ENCODE measurements around the gene KIF26B. TPM values are rescaled to one million over a fixed set of nuclear protein-coding genes. Genes with fewer than 3 reads are reported as not detected.

The KIF26B gene
- total and polyA plus RNA-seq, 8 donors = 0.15 to 3.2 (median 0.89) TPM; not detected in 1

GRCh38 chr1:245261786-245262185 is 107.0 kb downstream of the KIF26B start:
- Histone ChIP-seq H3K4me1 (peaks cover 17 to 34% (median 21%) of the 10 kb centered on the region in 4 donors), H3K36me3 (no peaks in the 10 kb centered on the region), H3K4me3 (no peak overlapping the region), H3K27ac (no peak overlapping the region), H3K9me3 (no peaks in the 10 kb centered on the region), H3K27me3 (no peaks in the 10 kb centered on the region)
- no peak for TF ChIP-seq POLR2A (IDR thresholded peaks at IDR 0.05)
- TF ChIP-seq EP300 (IDR thresholded peaks at IDR 0.05) = no peak
- TF ChIP-seq CTCF (IDR thresholded peaks at IDR 0.05) = no peak
- no peak for TF ChIP-seq POLR2AphosphoS5 (IDR thresholded peaks at IDR 0.05)
- DNase-seq = no peak
- intact Hi-C loops (cut with DNase I; ENCODE audit: low total_unique reads) = no loop called here
- 95 to 98% (median 96%) methylated on average over 7 of the region's 7 CpGs for WGBS, 5 donors

- 76 to 96% (median 88%) methylated on average over 5 of the region's 5 CpGs for WGBS, 5 donors
- intact Hi-C loops (cut with DNase I; ENCODE audit: low total_unique reads) = no loop called here
- TF ChIP-seq POLR2AphosphoS5 (IDR thresholded peaks at IDR 0.05) (no peak), CTCF (IDR thresholded peaks at IDR 0.05) (no peak), EP300 (IDR thresholded peaks at IDR 0.05) (no peak), POLR2A (IDR thresholded peaks at IDR 0.05) (no peak)
- H3K9me3 ChIP-seq = no peaks in the 10 kb centered on the region
- no peaks in the 10 kb centered on the region for H3K27me3 ChIP-seq
- H3K36me3 ChIP-seq = no peaks in the 10 kb centered on the region
- peaks cover 15 to 20% (median 19%) of the 10 kb centered on the region in 4 donors for H3K4me1 ChIP-seq
- H3K27ac ChIP-seq = no peak overlapping the region
- H3K4me3 ChIP-seq = no peak overlapping the region
- no peak for DNase-seq
Observed at GRCh38 chr1:245263529-245264095, 108.8 kb downstream of the KIF26B start.

DNA sequence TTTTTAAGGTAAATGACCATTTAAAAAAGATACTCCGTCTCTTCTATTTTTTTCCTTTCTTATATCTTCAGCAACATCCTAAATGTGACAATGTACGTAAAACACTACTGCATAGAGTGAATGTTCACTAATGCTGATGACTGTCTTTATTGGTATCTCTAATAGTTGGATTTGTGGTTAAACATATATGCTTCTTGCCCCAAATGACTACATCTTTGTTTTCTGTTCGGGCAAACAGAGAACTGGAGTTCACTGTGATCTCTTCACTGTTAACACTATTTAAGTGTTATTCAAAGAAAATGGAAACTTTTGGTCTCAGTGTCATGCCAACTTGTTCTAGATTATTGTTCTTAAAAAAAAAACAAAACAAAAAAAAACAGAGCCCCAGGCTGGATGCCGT is 109.4 kb downstream of the KIF26B start:
- intact Hi-C loops (cut with DNase I; ENCODE audit: low total_unique reads) = no loop called here
- DNase-seq = no peak
- Histone ChIP-seq H3K36me3 (no peaks in the 10 kb centered on the region), H3K4me3 (no peak overlapping the region), H3K27ac (no peak overlapping the region), H3K27me3 (no peaks in the 10 kb centered on the region), H3K4me1 (peaks cover 12 to 15% (median 13%) of the 10 kb centered on the region in 4 donors), H3K9me3 (no peaks in the 10 kb centered on the region)
- 85 to 97% (median 92%) methylated on average over 4 of the region's 4 CpGs for WGBS, 5 donors
- TF ChIP-seq POLR2A (IDR thresholded peaks at IDR 0.05) (no peak), POLR2AphosphoS5 (IDR thresholded peaks at IDR 0.05) (no peak), EP300 (IDR thresholded peaks at IDR 0.05) (no peak), CTCF (IDR thresholded peaks at IDR 0.05) (no peak)

GRCh38 chr1:245266105-245266504 is 111.3 kb downstream of the KIF26B start:
- no peak for DNase-seq
- H3K4me1 ChIP-seq = peaks cover 0 to under 1% (median 0%) of the 10 kb centered on the region in 4 donors
- intact Hi-C loops (cut with DNase I; ENCODE audit: low total_unique reads) = no loop called here
- H3K27me3 ChIP-seq = no peaks in the 10 kb centered on the region
- TF ChIP-seq POLR2A (IDR thresholded peaks at IDR 0.05) (no peak), EP300 (IDR thresholded peaks at IDR 0.05) (no peak), CTCF (IDR thresholded peaks at IDR 0.05) (no peak), POLR2AphosphoS5 (IDR thresholded peaks at IDR 0.05) (no peak)
- no peak overlapping the region for H3K27ac ChIP-seq
- no peak overlapping the region for H3K4me3 ChIP-seq
- H3K9me3 ChIP-seq = peaks cover 0 to 5% (median 2%) of the 10 kb centered on the region in 4 donors
- H3K36me3 ChIP-seq = no peaks in the 10 kb centered on the region

All from stomach (tissue), 9 donors.